ENCODE measurements around the gene NUTF2.
A peak's percentile ranks its signal among the peaks of the same experiment; 100 is the strongest.

NUTF2 gene

DNA sequence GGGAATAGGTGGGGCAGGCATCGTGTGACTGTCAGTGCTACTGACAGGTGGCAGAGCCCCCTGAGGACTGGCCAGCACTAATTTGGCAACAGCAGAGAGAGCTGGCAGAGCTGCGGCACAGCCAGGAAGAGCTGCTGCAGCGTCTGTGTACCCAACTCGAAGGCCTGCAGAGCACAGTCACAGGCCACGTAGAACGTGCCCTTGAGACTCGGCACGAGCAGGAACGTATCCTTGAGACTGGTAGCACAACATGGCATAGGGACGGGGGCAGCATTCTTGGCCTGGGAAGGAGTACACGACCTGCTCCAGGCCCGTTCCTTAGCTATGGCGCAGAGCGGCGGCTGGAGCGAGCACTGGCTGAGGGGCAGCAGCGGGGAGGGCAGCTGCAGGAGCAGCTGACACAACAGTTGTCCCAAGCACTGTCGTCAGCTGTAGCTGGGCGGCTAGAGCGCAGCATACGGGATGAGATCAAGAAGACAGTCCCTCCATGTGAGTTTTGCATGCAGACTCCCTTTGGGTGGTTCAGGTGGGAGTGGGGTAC is 35.0 kb downstream of the NUTF2 start:
- Histone ChIP-seq H3K9me3 (ENCODE audit: control insufficient read depth, insufficient read depth, low read length) (no peaks in the 10 kb centered on the region), H3K9ac (ENCODE audit: low read depth, low read length) (no peak overlapping the region), H3K27me3 (ENCODE audit: control insufficient read depth, insufficient read depth, low read length) (no peaks in the 10 kb centered on the region), H3K4me3 (ENCODE audit: low read depth, low read length) (no peak overlapping the region), H3K36me3 (ENCODE audit: control insufficient read depth, insufficient read depth, low read length) (peaks cover 67% of the 10 kb centered on the region), H3K4me1 (ENCODE audit: control insufficient read depth, insufficient read depth, low read length) (peaks cover 12% of the 10 kb centered on the region)

DNA sequence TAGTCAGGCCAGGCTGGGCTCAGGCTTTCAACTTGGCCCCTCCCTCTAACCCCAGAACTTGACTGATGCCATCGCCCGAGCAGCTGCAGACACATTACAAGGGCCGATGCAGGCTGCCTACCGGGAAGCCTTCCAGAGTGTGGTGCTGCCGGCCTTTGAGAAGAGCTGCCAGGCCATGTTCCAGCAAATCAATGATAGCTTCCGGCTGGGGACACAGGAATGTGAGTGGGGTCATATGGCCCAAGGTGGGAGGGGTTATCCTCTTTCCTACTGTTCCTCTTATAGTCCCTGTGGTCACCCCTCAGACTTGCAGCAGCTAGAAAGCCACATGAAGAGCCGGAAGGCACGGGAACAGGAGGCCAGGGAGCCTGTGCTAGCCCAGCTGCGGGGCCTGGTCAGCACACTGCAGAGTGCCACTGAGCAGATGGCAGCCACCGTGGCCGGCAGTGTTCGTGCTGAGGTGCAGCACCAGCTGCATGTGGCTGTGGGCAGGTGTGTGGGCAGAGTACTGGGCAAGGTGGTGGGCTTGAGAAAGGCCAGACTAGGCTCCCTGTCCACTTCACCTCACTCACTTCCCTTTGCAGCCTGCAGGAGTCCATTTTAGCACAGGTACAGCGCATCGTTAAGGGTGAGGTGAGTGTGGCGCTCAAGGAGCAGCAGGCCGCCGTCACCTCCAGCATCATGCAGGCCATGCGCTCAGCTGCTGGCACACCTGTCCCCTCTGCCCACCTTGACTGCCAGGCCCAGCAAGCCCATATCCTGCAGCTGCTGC is 35.8 kb downstream of the NUTF2 start:
- Histone ChIP-seq H3K9me3 (ENCODE audit: control insufficient read depth, insufficient read depth, low read length) (no peaks in the 10 kb centered on the region), H3K9ac (ENCODE audit: low read depth, low read length) (no peak overlapping the region), H3K27me3 (ENCODE audit: control insufficient read depth, insufficient read depth, low read length) (no peaks in the 10 kb centered on the region), H3K4me1 (ENCODE audit: control insufficient read depth, insufficient read depth, low read length) (peaks cover 14% of the 10 kb centered on the region), H3K4me3 (ENCODE audit: low read depth, low read length) (no peak overlapping the region), H3K36me3 (ENCODE audit: control insufficient read depth, insufficient read depth, low read length) (peaks cover 60% of the 10 kb centered on the region)

DNA sequence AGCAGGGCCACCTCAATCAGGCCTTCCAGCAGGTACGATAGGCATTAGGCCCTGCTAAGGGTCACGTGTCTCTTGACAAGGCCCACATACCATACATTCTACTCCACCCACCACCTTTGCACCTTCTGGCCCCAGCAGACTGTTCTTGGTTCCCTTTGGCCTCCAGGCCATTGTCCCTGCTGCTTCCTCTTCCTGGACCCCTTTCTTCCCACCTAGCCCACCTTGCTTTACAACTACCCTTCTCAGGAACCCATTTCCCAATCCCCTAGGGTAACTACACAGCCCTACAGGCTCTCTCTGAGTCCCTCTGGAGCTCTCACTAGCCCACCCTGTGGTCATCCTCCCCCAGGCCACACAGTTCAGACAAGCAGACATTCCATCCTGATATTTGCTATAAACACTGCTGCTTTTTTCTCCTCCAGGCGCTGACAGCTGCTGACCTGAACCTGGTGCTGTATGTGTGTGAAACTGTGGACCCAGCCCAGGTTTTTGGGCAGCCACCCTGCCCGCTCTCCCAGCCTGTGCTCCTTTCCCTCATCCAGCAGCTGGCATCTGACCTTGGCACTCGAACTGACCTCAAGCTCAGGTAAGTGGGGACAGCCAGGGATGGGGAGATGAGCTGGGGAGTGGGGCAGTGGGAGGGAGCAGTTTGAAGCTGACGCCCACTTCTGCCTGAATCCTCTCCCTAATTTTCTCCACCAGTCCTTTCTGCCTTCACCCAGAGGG is 36.6 kb downstream of the NUTF2 start:
- Histone ChIP-seq H3K4me3 (ENCODE audit: low read depth, low read length) (no peak overlapping the region), H3K4me1 (ENCODE audit: control insufficient read depth, insufficient read depth, low read length) (peaks cover 14% of the 10 kb centered on the region), H3K27me3 (ENCODE audit: control insufficient read depth, insufficient read depth, low read length) (no peaks in the 10 kb centered on the region), H3K9me3 (ENCODE audit: control insufficient read depth, insufficient read depth, low read length) (no peaks in the 10 kb centered on the region), H3K9ac (ENCODE audit: low read depth, low read length) (no peak overlapping the region), H3K36me3 (ENCODE audit: control insufficient read depth, insufficient read depth, low read length) (peaks cover 53% of the 10 kb centered on the region)

DNA sequence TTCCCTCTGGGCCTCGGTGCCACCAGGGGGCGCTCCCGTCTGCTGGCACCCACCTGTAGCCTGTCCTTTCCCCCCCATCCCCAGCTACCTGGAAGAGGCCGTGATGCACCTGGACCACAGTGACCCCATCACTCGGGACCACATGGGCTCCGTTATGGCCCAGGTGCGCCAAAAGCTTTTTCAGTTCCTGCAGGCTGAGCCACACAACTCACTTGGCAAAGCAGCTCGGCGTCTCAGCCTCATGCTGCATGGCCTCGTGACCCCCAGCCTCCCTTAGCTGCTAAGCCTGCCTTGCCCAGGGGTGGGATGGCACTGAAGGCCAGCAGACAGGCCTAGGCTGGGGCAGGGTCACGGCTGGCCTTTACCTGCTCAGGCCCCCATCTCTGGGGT is 37.1 kb downstream of the NUTF2 start:
- Histone ChIP-seq H3K9ac (ENCODE audit: low read depth, low read length) (no peak overlapping the region), H3K4me1 (ENCODE audit: control insufficient read depth, insufficient read depth, low read length) (peaks cover 14% of the 10 kb centered on the region), H3K4me3 (ENCODE audit: low read depth, low read length) (no peak overlapping the region), H3K27me3 (ENCODE audit: control insufficient read depth, insufficient read depth, low read length) (no peaks in the 10 kb centered on the region), H3K9me3 (ENCODE audit: control insufficient read depth, insufficient read depth, low read length) (no peaks in the 10 kb centered on the region), H3K36me3 (ENCODE audit: control insufficient read depth, insufficient read depth, low read length) (peaks cover 47% of the 10 kb centered on the region)

DNA sequence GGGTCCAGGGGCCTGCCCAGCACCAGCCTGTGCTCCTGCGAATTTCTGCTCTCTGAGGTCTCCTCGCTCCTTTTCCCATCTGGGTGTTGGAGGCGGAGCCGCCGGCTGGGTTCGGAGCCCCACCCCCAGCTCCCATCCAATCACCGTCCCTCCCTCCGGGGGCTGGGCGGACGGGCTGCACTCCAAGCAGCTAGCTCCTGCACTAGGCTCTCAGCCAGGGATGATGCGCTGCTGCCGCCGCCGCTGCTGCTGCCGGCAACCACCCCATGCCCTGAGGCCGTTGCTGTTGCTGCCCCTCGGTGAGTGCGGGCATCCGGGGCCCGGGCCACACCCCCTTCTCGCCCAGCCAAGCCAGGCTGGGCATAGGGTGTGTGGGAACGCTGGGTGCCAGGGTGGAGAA is 38.0 kb downstream of the NUTF2 start, which contains the start of gene NRN1L:
Gene NRN1L (plus strand): TSS at position 202 of the 400 bp plus-strand sequence. CDS start 19 bp downstream, at position 221.
- H3K36me3 ChIP-seq (ENCODE audit: control insufficient read depth, insufficient read depth, low read length): peaks cover 39% of the 10 kb centered on the region
- H3K4me1 ChIP-seq (ENCODE audit: control insufficient read depth, insufficient read depth, low read length): peaks cover 14% of the 10 kb centered on the region
- H3K9ac ChIP-seq (ENCODE audit: low read depth, low read length): no peak within 1 kb of the TSS
- no peaks in the 10 kb centered on the region for H3K9me3 ChIP-seq (ENCODE audit: control insufficient read depth, insufficient read depth, low read length)
- no peaks in the 10 kb centered on the region for H3K27me3 ChIP-seq (ENCODE audit: control insufficient read depth, insufficient read depth, low read length)
- peak within 1 kb of the TSS; percentile 54 for H3K4me3 ChIP-seq (ENCODE audit: low read depth, low read length)

DNA sequence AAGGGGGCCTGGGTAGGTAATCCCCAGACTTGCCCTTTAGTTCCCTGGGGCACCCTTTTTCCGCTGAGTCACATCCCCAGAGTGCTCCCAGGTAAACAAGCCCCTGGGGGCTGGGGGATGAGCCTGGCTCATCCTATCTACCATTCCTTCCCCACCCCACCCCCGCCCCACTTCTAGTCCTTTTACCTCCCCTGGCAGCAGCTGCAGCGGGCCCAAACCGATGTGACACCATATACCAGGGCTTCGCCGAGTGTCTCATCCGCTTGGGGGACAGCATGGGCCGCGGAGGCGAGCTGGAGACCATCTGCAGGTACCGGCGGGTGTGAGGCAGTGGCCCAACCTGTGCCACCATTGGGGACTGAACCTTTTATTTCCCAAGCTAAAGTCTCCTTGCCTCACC is 38.8 kb downstream of the NUTF2 start:
- Histone ChIP-seq H3K4me1 (ENCODE audit: control insufficient read depth, insufficient read depth, low read length) (peaks cover 14% of the 10 kb centered on the region), H3K9me3 (ENCODE audit: control insufficient read depth, insufficient read depth, low read length) (no peaks in the 10 kb centered on the region), H3K36me3 (ENCODE audit: control insufficient read depth, insufficient read depth, low read length) (peaks cover 31% of the 10 kb centered on the region), H3K27me3 (ENCODE audit: control insufficient read depth, insufficient read depth, low read length) (no peaks in the 10 kb centered on the region), H3K4me3 (ENCODE audit: low read depth, low read length) (no peak overlapping the region), H3K9ac (ENCODE audit: low read depth, low read length) (no peak overlapping the region)

DNA sequence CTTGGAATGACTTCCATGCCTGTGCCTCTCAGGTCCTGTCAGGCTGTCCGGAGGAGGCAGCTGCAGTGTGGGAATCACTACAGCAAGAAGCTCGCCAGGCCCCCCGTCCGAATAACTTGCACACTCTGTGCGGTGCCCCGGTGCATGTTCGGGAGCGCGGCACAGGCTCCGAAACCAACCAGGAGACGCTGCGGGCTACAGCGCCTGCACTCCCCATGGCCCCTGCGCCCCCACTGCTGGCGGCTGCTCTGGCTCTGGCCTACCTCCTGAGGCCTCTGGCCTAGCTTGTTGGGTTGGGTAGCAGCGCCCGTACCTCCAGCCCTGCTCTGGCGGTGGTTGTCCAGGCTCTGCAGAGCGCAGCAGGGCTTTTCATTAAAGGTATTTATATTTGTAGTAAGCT is 39.2 kb downstream of the NUTF2 start:
- no peaks in the 10 kb centered on the region for H3K9me3 ChIP-seq (ENCODE audit: control insufficient read depth, insufficient read depth, low read length)
- H3K27me3 ChIP-seq (ENCODE audit: control insufficient read depth, insufficient read depth, low read length): no peaks in the 10 kb centered on the region
- H3K36me3 ChIP-seq (ENCODE audit: control insufficient read depth, insufficient read depth, low read length): peaks cover 26% of the 10 kb centered on the region
- peaks cover 14% of the 10 kb centered on the region for H3K4me1 ChIP-seq (ENCODE audit: control insufficient read depth, insufficient read depth, low read length)
- no peak overlapping the region for H3K4me3 ChIP-seq (ENCODE audit: low read depth, low read length)
- no peak overlapping the region for H3K9ac ChIP-seq (ENCODE audit: low read depth, low read length)

DNA sequence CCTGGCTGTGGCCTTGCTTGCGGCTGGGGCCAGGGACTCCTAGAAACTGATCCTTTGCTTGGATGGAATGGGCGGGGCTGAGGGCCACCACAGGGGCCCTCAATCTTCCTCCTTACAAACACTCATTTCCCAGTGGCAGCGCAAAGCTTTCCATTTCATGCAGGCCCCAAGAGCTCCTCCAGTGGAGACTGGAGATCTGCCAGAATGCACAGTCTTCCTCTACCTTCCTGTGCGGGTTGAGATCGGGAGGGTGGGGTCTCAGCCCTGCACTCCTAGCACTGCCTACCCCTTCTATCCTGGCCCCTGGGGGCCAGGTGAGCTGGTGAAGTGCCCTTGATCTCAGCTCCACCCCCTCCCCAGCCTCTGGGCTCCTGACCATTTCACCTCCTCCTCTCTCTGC is 39.7 kb downstream of the NUTF2 start:
- peaks cover 22% of the 10 kb centered on the region for H3K36me3 ChIP-seq (ENCODE audit: control insufficient read depth, insufficient read depth, low read length)
- no peaks in the 10 kb centered on the region for H3K9me3 ChIP-seq (ENCODE audit: control insufficient read depth, insufficient read depth, low read length)
- no peak overlapping the region for H3K9ac ChIP-seq (ENCODE audit: low read depth, low read length)
- H3K4me1 ChIP-seq (ENCODE audit: control insufficient read depth, insufficient read depth, low read length): peaks cover 14% of the 10 kb centered on the region
- H3K4me3 ChIP-seq (ENCODE audit: low read depth, low read length): no peak overlapping the region
- H3K27me3 ChIP-seq (ENCODE audit: control insufficient read depth, insufficient read depth, low read length): no peaks in the 10 kb centered on the region

DNA sequence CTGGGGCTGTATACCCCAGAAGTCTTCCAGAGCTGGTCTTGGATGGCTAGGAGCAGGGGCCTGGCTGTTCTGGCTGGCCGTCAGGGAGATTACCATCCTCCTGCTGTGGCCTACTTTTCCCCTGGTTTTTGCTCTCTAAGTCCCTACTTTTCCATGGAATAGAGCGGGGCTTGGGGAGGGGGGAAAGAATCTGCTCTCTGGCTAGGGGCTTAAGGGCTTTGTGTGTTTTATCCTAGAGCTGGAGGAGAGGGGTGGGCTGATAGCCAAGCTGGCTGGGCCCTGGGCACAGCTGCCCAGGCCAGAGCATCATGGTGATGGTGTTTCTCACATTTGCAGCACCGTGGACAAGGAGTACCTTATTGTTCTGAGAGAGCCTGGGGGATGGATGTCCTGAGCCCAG is 41.6 kb downstream of the NUTF2 start:
- no peaks in the 10 kb centered on the region for H3K27me3 ChIP-seq (ENCODE audit: control insufficient read depth, insufficient read depth, low read length)
- peaks cover 18% of the 10 kb centered on the region for H3K4me1 ChIP-seq (ENCODE audit: control insufficient read depth, insufficient read depth, low read length)
- no peak overlapping the region for H3K4me3 ChIP-seq (ENCODE audit: low read depth, low read length)
- H3K36me3 ChIP-seq (ENCODE audit: control insufficient read depth, insufficient read depth, low read length): peaks cover 3% of the 10 kb centered on the region
- no peak overlapping the region for H3K9ac ChIP-seq (ENCODE audit: low read depth, low read length)
- H3K9me3 ChIP-seq (ENCODE audit: control insufficient read depth, insufficient read depth, low read length): no peaks in the 10 kb centered on the region

DNA sequence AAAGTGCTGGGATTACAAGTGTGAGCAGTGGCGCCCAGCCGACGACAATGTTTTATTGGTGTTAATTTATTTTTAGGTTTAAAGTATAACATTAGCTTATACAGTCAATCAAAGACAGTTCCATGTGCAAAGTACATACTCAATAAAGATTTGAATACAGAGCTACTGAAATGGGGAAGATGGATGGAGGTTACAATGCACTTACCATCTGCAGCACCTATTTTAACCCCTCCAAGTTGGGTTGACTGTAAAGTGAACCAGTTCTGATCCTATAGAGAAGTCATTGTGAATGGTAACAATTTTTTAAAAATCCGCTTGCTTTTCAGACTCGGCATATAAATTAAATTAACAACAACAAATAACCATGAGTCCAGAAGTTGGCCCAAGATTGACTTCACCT is 45.6 kb downstream of the NUTF2 start:
- H3K4me1 ChIP-seq (ENCODE audit: control insufficient read depth, insufficient read depth, low read length): peaks cover 4% of the 10 kb centered on the region
- peak overlapping the region; percentile 65 for H3K9ac ChIP-seq (ENCODE audit: low read depth, low read length)
- no peaks in the 10 kb centered on the region for H3K27me3 ChIP-seq (ENCODE audit: control insufficient read depth, insufficient read depth, low read length)
- no peaks in the 10 kb centered on the region for H3K36me3 ChIP-seq (ENCODE audit: control insufficient read depth, insufficient read depth, low read length)
- peak overlapping the region; percentile 60 for H3K4me3 ChIP-seq (ENCODE audit: low read depth, low read length)
- H3K9me3 ChIP-seq (ENCODE audit: control insufficient read depth, insufficient read depth, low read length): no peaks in the 10 kb centered on the region

DNA sequence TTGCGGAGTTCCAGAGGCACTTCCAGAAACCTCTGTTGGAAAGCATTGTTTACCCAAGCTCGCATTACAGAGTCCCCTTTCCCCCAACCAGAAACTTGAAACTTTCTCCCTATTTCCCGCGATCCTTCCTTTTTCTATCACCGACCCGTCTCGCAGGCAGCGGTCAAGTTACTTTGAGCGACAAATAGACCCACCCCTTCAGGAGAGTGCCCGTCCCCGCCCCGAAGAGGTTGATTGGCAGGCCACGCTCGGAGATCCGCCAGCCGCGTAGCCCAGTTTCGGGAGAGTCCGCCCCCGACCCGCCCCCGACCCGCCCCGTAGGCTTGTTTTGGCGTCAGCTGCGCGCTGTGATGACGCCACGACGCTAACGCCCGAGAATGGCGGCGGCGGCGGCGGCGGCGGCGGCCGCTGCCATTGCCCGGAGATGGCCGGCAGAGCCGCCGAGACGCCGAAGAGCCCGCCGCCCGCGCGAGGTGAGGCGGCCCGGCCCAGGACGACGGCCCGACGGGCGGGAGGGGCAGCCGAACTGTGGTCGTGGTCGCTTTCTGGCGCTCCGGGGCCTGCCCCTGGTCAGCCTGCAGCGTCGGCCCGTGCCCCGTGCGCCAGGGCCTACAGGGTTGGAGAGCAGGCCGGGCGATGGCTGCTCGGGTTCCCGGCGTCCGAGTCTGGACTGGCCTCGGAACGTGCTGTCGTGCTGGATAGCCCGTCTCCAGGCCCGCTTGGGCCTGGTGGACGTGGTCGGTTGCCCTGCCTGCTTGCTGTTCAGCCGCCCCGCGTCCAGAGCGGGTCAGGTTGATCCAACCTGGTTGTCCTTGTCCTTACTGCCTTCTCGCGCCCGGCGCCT is 46.4 kb downstream of the NUTF2 start, which contains the start of gene PSKH1:
Gene PSKH1 (plus strand): TSS at position 356 of the 844 bp plus-strand sequence. CDS start 15,496 bp downstream, outside the sequence.
- H3K27me3 ChIP-seq (ENCODE audit: control insufficient read depth, insufficient read depth, low read length): no peaks in the 10 kb centered on the region
- no peaks in the 10 kb centered on the region for H3K36me3 ChIP-seq (ENCODE audit: control insufficient read depth, insufficient read depth, low read length)
- no peaks in the 10 kb centered on the region for H3K9me3 ChIP-seq (ENCODE audit: control insufficient read depth, insufficient read depth, low read length)
- peak within 1 kb of the TSS; percentile 98 for H3K4me3 ChIP-seq (ENCODE audit: low read depth, low read length)
- peak within 1 kb of the TSS; percentile 91 for H3K9ac ChIP-seq (ENCODE audit: low read depth, low read length)
- peaks cover 4% of the 10 kb centered on the region for H3K4me1 ChIP-seq (ENCODE audit: control insufficient read depth, insufficient read depth, low read length)
